HuH-7.5 (cell line): ENCODE data around the gene SCCPDH.
"Not testable (repeated sequence)": the region's sequence is repeated elsewhere in the genome, so short reads cannot be mapped to it uniquely, and the experiment has no call there.

ENCODE experiments used
- DNase-seq: peaks from one replicate; pipeline ENCODE4 v3.0.0; 2011; ENCODE audit warnings: low spot score

Gene SCCPDH, protein sequence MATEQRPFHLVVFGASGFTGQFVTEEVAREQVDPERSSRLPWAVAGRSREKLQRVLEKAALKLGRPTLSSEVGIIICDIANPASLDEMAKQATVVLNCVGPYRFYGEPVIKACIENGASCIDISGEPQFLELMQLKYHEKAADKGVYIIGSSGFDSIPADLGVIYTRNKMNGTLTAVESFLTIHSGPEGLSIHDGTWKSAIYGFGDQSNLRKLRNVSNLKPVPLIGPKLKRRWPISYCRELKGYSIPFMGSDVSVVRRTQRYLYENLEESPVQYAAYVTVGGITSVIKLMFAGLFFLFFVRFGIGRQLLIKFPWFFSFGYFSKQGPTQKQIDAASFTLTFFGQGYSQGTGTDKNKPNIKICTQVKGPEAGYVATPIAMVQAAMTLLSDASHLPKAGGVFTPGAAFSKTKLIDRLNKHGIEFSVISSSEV

DNA sequence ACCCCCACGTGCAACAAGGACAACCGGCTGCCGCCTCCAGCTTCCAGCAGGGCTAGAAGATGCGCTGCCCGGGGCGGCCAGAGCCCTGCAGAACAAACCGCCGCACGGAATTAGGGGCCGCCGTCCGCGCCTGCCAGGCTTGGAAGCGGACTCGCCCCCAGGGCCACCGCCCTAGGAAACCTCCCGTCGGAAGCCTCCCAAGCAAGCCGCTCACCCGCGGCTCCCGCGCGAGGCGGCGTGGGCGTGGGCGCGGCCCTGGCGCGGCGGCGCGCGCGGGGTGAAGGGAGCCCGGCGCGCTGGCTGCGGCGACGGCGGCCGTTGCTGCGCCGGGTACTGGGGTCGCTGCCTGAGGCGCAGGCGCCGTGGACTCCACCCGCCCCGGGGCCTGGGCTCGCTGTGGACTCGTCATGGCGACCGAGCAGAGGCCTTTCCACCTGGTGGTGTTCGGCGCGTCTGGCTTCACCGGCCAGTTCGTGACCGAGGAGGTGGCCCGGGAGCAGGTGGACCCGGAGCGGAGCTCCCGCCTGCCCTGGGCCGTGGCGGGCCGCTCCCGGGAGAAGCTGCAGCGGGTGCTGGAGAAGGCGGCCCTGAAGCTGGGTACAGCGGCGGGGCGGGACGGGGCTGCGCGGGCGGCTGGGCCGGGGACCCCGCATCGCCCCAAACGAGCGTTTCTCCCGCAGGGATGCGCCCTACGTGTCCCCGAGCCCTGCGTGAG, at the start of gene SCCPDH:
Gene SCCPDH, plus strand, starts transcription at position 394 of the 715 bp plus-strand sequence. Its CDS starts 14 bp downstream, at position 408.
- peak; percentile 88 for DNase-seq

DNA sequence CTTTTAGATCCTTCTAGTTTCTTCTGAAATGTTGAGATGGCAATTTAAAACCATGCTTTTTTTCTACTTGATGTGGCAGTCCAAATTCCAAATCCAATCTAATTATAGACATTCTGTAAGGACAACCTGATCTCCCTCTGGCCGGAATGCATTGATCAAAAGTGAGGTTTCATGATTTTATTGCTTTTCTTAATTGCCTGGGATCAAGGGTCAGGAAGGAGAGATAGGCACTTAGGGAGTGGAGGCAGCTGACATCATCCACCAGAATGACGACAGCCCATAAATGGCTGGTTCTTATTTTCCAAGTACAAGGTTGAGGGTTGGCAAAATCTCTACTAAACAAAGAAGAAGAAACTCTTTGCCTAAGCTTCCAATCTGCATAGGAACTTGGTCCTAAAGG, 46.4 kb upstream of the SCCPDH start:
- DNase-seq, result no peak

GRCh38 chr1:246678816-246679793, 45.1 kb upstream of the SCCPDH start:
- no peak for DNase-seq

DNA sequence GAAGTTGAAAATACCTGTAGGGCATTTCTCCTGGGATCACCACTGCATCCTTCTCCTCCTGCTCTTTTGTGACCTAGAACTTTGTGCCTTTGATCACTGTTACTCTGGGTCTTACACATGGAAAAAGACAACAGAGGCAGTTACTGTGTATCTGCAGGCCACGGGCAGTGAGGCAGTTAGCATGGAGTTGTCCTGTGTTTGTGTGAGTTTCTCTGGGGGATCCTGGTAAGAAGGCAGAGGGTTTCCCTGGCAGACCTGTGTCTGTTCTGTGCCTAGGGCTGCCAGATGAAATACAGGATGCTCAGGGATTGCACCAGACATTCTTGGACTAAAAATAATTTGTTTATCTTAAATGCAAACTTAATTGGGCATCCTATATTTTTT, 44.4 kb upstream of the SCCPDH start:
- DNase-seq, result no peak

GRCh38 chr1:246680190-246680589, 44.0 kb upstream of the SCCPDH start:
- DNase-seq, result no peak

- no peak for DNase-seq
Measured at GRCh38 chr1:246680696-246681130, 43.5 kb upstream of the SCCPDH start.

DNA sequence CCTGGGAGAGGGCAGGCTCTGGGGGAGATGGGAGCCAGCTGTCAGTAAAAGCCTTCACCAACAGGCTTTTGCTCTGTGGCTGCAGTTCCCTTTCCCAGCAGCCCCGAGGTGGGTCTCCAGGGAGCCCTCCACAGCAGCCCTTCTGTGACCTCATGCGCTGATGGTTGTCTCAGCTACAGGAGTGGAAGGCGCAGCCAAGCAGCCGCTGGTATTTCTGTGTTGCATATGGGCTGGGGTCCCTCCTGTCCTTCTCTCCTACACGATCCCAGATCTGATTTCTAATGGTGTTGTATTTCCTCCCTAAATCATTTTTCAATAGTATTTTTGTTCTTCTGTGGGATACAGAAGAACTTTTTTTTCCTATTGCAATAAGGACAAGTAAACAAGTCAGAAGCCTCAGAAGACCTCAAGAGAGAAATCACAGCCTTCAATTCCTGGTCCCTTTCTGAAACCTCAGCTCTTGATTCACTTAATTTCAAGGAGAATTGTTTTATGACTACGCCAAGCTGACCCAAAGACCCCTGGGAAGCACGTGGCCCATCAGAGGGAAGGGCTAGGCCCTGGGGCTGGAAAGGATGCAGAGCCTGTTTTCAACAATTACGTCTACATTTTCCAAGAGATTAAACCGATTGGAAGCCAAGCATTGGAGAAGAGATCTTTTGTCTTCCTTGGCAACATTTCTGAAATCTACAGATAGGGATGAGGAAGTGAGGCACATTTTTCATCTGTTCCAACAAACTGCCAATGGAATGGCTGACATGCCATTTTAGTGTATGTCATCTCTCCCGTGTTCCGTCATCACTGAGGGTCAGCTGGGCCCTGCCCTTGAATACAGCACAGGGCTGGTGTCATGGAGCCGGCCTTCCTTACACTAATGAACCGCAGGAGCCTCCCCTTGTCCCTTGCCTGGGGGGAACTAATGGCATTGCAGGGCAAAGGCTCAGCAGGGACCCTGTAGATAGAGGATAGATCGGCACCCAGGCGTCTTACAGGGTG, 42.0 kb upstream of the SCCPDH start:
- DNase-seq, result no peak

- DNase-seq, result no peak
Measured at GRCh38 chr1:246683521-246683920, 40.7 kb upstream of the SCCPDH start.

DNA sequence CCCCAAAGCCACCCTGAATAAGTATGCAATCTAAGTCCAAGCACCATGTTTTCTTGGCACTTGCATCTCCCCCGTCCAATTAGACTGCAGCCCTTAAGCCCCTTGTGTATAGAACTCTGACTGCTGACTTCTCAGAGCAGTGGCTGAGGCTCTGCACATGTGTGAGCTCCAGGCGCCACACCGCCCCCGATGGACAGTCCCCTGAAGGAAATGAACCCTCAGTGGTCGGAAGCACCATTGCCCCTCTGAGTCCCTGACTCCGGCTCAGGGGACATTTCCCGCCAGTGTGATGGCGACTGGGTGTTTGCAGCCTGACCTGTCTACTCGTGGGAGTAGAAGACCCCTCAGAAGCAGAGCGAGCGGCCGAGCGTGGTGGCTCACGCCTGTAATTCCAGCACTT, 37.2 kb upstream of the SCCPDH start:
- DNase-seq, result no peak

DNA sequence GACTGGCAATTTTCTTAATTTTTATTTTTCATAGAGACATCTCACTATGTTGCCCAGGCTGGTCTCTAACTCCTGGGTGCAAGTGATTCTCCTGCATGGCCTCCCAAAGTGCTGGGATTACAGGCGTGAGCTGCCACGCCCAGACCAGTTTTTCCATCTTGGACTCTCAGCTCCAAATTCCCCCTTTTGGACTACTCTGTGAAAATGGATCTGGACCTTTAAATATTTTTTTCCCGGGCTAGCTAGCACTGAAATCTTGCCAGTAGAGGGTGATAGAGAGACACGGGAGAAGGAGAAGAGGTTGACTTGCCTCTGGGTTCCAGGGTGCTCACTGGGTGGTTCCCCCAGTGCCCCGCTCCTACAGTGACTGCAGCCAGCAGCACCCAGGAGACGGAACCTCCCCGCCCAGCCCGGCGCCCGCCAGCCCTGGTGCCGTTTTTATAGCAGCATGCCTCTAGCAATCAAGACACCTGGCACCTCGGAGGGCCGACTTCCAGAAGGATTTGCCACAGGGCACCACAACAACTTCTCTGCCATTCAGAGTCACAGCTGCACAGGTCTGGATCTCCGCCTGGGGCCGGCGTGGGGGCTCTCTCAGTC, 34.7 kb upstream of the SCCPDH start:
- DNase-seq, result peak; percentile 92

DNA sequence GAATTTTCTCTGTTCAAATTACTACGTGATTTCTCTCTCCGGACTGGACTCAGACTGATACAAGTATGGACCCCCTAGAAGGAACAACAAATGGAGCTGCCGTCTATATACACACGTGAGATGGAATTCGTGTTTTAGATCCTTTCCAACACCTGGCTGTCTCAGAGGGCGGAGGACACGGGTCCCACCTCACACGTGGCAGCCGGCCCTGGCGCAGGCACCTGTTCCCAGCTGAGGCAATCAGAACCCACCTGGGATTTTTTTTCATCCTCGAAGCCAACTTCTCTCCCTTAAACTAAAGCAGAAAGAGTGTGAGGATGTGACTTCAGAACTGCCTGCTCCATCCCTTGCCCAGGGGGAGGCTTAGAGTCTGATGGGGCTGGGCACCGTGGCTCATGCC, 34.1 kb upstream of the SCCPDH start:
- no peak for DNase-seq

GRCh38 chr1:246691622-246692495, 32.4 kb upstream of the SCCPDH start:
- no peak for DNase-seq

GRCh38 chr1:246694213-246694895, 29.9 kb upstream of the SCCPDH start:
- DNase-seq, result not testable (repeated sequence)

GRCh38 chr1:246695136-246695535, 29.1 kb upstream of the SCCPDH start:
- DNase-seq, result no peak

GRCh38 chr1:246695666-246696065, 28.5 kb upstream of the SCCPDH start:
- no peak for DNase-seq

- no peak for DNase-seq
Measured at GRCh38 chr1:246698466-246699094, 25.6 kb upstream of the SCCPDH start.

- DNase-seq, result peak; percentile 86
Measured at GRCh38 chr1:246699095-246699735, 25.0 kb upstream of the SCCPDH start.

DNA sequence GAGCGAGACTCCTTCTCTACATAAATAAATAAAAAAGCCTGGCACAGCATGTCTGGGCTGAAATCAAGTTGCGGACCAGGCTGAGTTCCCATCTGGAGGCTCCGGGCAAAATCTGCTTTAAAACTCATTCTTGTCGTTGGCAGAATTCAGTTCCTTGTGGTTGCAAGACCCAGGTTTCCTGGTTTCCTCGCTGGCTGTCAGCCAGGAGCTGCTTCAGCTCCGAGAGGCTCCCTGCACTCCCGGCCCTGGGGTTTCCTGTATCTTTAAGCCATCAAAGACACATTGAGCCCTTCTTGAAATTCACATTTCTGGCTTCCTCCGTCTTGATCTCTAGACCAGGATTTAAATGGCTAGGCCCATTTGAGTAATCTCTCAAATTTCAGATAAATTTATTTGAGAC, 20.6 kb upstream of the SCCPDH start:
- DNase-seq, result no peak
